SK-N-SH treated with all-trans-retinoic acid at 6 μM for 48 hours (cell line): ENCODE measurements around the gene WNT7A.

Source experiments
- RARB ChIP-seq: fragments of 250-450 bp; sonication (Bioruptor Pico); IDR thresholded peaks from 2 replicates; pipeline ENCODE4 v1.8.0; 2021; ENCODE audit warnings: mild to moderate bottlenecking, moderate library complexity
- ZFP30 ChIP-seq: fragments of 450-650 bp; formaldehyde crosslinking; IDR thresholded peaks from 2 replicates; pipeline ENCODE4 v1.5.0; 2022; ENCODE audit warnings: mild to moderate bottlenecking, moderate library complexity
- ZNF70 ChIP-seq: fragments of 450-650 bp; formaldehyde crosslinking; IDR thresholded peaks from 2 replicates; pipeline ENCODE4 v1.5.0; 2020; ENCODE audit warnings: mild to moderate bottlenecking, moderate library complexity
- TF ChIP-seq, protein P1 (sequence below): fragments of 250-450 bp; sonication (Bioruptor Pico); IDR thresholded peaks from 2 replicates; pipeline ENCODE4 v1.5.1; 2020; ENCODE audit warnings: low read depth, mild to moderate bottlenecking, moderate library complexity
- TF ChIP-seq, protein P2 (sequence below): fragments of 250-450 bp; sonication (Bioruptor Pico); IDR thresholded peaks from 2 replicates; pipeline ENCODE4 v1.8.0; 2020; ENCODE audit warnings: mild to moderate bottlenecking, moderate library complexity, borderline replicate concordance

DNA sequence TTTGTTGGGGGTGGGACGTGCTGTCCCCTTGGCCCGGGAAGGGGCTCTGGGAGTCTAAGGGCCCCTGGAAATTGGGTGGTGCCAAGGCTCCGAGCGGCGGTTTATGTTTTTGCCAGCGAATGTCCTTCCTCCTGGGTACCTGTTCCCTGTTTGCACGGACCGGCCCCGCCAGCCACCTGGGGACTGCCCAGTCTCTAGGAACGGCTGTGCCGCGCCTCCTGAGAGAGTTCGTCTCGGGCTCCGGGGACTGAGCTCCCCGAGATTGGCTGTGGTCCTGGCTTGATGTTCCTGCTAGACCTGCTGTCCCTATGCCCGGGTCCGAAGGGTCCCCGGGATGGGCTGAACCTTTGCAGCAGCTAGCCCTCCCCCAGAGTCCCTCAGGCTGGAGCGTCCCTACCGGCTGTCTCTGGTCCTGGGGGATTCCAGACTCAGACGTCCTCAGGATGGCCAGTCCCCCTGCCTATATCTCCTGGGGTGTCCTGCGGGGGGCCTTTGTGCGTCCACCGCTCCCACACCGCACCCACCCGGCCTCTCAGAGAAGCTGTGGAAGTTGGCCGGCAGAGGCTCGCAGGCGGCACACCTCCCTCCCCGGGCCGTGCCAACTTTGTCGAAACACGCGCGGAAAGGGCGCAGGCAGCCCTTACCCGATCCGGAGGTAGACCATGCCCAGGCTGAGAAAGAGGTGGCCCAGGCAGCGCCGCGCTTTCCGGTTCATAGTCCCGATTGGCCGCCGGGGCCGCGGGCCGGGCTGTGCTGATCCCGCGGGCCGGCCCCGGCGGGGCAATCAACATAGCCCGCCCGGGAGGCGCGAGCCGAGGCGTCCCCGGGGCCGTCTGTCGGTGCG lies 547 bp downstream of the WNT7A start:
- TF ChIP-seq ZFP30 (CRISPR knock-in tag) (no peak), RARB (CRISPR knock-in tag) (no peak), ZNF70 (CRISPR knock-in tag) (no peak)
- TF ChIP-seq, protein P1, sequence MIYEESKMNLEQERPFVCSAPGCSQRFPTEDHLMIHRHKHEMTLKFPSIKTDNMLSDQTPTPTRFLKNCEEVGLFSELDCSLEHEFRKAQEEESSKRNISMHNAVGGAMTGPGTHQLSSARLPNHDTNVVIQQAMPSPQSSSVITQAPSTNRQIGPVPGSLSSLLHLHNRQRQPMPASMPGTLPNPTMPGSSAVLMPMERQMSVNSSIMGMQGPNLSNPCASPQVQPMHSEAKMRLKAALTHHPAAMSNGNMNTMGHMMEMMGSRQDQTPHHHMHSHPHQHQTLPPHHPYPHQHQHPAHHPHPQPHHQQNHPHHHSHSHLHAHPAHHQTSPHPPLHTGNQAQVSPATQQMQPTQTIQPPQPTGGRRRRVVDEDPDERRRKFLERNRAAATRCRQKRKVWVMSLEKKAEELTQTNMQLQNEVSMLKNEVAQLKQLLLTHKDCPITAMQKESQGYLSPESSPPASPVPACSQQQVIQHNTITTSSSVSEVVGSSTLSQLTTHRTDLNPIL (CRISPR knock-in tag) = no peak
- TF ChIP-seq, protein P2, sequence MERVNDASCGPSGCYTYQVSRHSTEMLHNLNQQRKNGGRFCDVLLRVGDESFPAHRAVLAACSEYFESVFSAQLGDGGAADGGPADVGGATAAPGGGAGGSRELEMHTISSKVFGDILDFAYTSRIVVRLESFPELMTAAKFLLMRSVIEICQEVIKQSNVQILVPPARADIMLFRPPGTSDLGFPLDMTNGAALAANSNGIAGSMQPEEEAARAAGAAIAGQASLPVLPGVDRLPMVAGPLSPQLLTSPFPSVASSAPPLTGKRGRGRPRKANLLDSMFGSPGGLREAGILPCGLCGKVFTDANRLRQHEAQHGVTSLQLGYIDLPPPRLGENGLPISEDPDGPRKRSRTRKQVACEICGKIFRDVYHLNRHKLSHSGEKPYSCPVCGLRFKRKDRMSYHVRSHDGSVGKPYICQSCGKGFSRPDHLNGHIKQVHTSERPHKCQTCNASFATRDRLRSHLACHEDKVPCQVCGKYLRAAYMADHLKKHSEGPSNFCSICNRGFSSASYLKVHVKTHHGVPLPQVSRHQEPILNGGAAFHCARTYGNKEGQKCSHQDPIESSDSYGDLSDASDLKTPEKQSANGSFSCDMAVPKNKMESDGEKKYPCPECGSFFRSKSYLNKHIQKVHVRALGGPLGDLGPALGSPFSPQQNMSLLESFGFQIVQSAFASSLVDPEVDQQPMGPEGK (CRISPR knock-in tag) = no peak
